Heart left ventricle (tissue), 13 donors: Measurements from ENCODE around the gene TNK2.
"Not testable (repeated sequence)": the region's sequence is repeated elsewhere in the genome, so short reads cannot be mapped to it uniquely, and the experiment has no call there.

Experiments
- CTCF ChIP-seq, 12 donors: fragments of 200-600 bp; sonication (generic) in 4 of 12; IDR thresholded peaks; one replicate each; pipeline versions ENCODE4 v1.5.0 to v1.8.0; 2018 to 2022; ENCODE audit warnings: antibody characterized with exemption in 12 of 12, mild to moderate bottlenecking in 5 of 12
- POLR2A ChIP-seq, 2 donors: fragments of 450-650 bp; IDR thresholded peaks; one replicate each; pipeline ENCODE4 v1.6.1; 2017; ENCODE audit warnings: antibody characterized with exemption in 2 of 2, mild to moderate bottlenecking in 2 of 2, moderate library complexity in 2 of 2
- donor health status: ischemic (EF 13 %, LVEDD 7.1; RV severe dilation, severe dysfunction).
- donor health status: DM: no; HTN: yes; CAD: no.
- donor health status: DM: no; HTN: no; CAD: no.
- donor health status: ischemic (EF 25% LVEDD 6.9; RV normal size, moderate dysfunction).
- donor health status: ischemic (EF 25% LVEDD 5.7; RV mildly dilated, moderate dysfunction).
- donor health status: ischemic (EF 35%, LVEDD 5.7; RV mildly dilated, moderate dysfunction).
- donor health status: nonischemic (EF 11% LVEDD 7.7; RV severe dilation, severe dysfunction).
- donor health status: DM: yes; HTN: yes; CAD: no.
- donor health status: PGD.
- donor health status: ischemic (EF 29% LVEDD 5.4; RV normal size, mild dysfunction).
- donor health status: nonischemic (EF 23%, LVEDD 6.1; RV moderate dilation, normal function).

- TF ChIP-seq CTCF, POLR2A (IDR thresholded peaks at IDR 0.05): not testable (repeated sequence)
These were observed 5.7 kb downstream of the TNK2 start for GRCh38 chr3:195902634-195903033.
